GM12874 (cell line): ENCODE measurements around the gene GJB3.

ENCODE experiments used
- CTCF ChIP-seq: IDR thresholded peaks from 2 replicates; pipeline ENCODE4 v1.5.1; 2011; ENCODE audit warnings: low read depth, mild to moderate bottlenecking, control low read depth, low read length, moderate library complexity; ENCODE audit not compliant: insufficient read depth

The GJB3 gene

GRCh38 chr1:34781071-34781843 lies at the start of gene GJB3:
GJB3 (plus strand) TSS chr1:34781214; CDS start chr1:34784763, 3,549 bp downstream.
- TF ChIP-seq CTCF: no peak

GRCh38 chr1:34736692-34737091 lies 44.3 kb upstream of the GJB3 start:
- TF ChIP-seq CTCF: no peak

GRCh38 chr1:34739613-34740012 lies 41.4 kb upstream of the GJB3 start:
- TF ChIP-seq CTCF: no peak

- TF ChIP-seq CTCF: no peak
Measured at GRCh38 chr1:34740161-34740868, 40.7 kb upstream of the GJB3 start.

- peak; percentile 99 for TF ChIP-seq CTCF
Measured at GRCh38 chr1:34742667-34743270, 38.2 kb upstream of the GJB3 start.

GRCh38 chr1:34743775-34744174 lies 37.2 kb upstream of the GJB3 start:
- no peak for TF ChIP-seq CTCF

- no peak for TF ChIP-seq CTCF
Measured at GRCh38 chr1:34744851-34745250, 36.2 kb upstream of the GJB3 start.
